NCI-H510A (cell line): ENCODE data around the gene GSG1L.

Experiments
- DNase-seq: peaks from one replicate; lab custom pipeline; 2025; lab: John Stamatoyannopoulos, UW

GSG1L gene

GRCh38 chr16:28063591-28064061 lies at the start of gene GSG1L:
TSS of gene GSG1L (minus strand) at chr16:28063714. CDS start at chr16:28063424, 290 bp downstream.
- DNase-seq = no peak

- DNase-seq = no peak
These were observed 49.4 kb upstream of the GSG1L start for GRCh38 chr16:28112908-28113307.

DNA sequence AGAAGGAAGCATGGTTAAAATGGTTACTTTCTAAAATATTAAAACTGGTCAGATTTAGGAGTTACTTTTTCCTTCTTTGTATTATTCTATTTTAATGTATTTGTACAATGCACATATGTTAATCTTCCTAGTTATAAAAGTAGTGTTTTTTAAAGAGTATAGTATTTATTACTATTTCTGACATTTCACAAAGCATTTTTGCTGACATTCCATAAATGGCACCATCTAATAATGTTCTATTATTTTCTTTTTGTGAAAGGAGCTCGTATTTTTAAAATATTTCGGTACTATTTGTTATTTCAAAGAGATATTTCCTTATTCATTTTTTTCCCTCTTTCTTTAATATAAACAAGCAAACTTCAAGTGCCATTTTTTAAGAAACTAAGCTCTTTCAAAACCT lies 47.5 kb upstream of the GSG1L start:
- DNase-seq = no peak

DNA sequence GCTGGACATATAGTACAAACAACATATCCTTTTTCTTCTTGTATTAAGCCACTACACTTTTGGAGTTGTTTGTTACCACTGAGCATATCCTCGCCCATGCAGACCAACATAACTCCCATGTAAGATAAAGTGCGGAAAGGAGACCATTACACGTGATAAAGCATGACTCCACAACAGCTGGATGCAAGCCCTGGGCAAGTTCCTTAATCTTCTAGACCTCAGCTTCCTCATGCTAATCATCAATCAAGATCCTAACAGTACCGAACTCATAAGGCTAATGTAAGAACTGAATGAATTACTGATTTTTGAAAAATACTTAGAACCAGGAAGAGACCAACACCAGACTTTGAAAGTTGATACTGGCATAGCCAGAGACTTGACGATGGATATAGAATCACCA lies 47.0 kb upstream of the GSG1L start:
- DNase-seq = no peak

DNA sequence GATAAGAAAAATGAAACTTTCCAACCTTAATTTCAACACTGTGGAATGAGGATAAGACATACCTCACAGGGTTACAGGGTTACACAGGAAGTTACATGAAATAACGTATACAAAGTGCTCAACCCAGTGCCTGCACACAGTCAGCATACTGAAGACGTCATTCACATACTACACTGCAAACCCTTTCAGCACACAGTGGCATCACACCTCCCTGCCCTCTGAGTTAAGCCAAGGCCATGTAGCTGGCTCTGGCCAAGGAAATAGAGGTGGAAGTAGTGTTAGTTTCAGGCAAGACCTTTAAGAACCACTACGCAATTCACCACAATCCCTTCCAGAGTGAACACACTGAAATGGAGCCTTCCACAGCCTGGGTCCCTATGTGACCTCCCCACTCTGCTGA lies 46.6 kb upstream of the GSG1L start:
- no peak for DNase-seq

GRCh38 chr16:28108590-28109247 lies 45.2 kb upstream of the GSG1L start:
- DNase-seq = no peak

DNA sequence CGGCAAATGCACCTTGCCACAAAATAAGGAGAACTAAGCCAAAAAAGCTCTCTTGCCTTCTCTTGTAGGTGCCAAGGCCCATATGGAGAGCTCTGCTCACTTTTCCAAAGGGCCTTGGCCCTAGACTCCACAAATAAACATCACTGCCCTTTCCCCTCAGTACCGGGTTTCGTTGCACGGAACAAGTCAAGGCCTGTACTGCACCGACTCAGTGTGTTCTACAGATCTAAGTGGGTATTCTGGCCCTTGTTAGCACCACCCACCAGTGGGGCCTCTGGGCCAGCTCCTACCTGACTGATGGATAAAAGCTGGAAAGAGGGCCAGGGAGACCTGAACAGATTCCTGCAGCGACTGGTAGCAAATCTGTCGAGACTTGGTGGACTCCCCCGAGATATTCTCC lies 43.7 kb upstream of the GSG1L start:
- no peak for DNase-seq

DNA sequence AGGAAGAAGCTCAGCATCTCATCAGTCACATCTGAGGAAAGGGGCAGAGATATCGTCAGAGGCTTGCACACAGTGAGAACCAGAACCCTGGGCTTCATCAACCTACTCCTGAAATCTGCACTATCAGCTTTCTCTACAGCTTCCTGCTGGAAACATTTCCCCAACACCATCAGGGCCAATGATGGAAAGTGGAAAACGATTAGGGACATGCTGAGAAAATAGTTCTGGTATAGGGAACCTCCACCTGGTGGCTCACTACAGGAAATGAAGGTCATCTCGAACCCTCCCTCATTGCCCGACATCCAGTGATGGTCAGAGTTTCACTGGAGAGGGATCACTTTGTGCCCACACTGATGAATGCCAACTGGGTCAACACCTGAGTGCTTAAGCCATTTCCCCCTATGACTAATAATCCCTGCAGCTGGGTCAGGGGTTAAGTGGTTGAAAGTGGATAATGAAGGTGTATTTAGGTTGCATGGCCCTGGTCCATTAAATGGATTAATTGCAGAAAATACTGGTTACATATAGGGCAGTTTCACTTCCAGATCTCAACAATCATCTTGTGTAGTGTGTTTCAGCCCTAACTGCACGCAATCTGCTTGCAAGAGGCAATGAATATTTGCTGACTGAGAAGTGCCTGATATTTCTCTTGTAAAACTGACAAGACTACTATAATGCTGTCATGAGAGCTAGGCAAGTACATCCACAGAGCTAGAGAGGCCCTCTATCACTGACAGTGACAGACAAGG lies 43.1 kb upstream of the GSG1L start:
- DNase-seq = no peak

DNA sequence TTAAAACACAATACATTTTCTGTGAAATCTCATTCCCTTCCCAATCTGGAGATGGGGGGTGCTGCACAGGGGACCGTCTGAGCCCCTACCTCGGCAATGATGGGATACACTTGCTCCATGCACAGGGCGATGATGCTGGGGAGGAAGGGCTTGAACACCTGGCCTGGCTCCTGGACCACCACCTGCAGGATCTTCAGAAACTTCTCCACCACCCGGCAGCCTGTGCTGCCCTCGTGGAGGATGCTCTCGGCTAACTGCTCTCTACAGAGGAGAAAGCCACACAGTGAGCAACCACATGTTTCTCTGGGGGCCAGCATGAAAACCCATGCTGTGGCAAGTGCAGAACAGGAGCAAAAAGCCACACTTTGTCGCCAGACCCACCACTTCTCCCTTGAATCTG lies 42.4 kb upstream of the GSG1L start:
- no peak for DNase-seq

DNA sequence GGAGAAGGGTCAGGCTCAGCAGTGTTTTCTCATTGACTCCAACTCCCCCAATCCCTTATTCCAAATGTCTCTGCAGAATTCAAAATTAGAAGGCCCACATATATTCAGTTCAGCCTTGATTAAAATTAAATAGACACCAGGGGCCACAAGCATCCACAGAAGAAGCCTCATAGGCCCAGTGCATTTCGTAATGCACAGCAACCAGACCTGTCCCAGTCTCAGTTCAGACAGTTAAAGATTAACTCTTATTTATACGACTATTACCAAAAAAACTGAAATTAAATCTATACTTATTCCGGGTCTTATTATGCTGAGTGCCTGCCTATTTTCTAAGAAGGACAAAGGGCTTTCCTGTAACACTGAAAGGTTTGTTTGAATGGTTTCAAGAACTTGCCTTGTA lies 41.8 kb upstream of the GSG1L start:
- no peak for DNase-seq

DNA sequence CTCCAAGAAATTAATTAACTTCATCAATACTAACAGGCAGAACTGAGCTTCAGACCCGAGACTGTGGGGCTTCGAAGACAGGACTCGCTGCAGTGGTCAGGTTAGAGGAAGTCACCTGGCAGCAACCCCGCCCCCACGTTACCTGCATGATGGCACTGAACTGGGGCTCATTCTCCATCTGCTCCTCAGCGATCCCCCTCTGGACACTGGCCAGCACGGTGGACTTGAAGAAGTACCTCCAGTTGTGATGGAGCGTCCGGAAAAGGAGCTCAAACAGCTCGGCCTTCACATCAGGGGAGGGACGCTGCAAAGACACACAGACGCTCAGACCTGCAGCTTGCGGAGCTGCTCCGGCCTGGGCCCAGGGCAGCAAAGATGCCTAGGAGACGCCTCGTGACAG lies 40.9 kb upstream of the GSG1L start:
- DNase-seq = no peak

DNA sequence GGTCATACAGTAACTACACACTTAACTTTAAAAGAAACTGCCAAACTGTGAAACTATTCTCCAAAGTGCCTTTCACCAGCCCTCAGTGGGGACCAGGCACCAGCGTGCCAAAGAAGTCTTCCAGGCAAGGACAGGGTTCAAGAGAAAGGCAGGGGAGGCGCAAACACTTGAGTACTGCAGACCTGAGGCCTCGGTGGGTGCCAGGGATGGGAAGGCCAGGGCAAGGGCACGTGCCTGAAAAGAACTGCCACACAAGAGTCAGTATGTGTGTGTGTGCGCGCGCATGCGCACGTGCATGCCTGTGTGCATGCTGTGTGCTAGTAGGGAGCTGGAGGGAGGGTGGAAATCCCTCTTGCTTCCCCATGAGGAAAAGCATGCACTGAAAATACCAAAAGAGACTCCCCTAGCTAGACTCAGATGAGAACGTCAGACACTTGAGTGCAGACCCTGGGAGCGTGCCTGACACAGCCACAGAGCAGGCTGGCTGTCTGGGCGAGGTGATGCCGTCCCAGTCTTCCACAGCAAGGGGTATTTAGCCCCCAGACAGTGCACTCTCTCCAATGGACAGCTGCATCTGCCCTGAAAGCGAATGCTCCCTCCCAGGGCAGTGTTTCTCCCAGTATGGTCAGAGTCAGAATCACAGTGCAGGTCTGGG lies 40.1 kb upstream of the GSG1L start:
- no peak for DNase-seq

DNA sequence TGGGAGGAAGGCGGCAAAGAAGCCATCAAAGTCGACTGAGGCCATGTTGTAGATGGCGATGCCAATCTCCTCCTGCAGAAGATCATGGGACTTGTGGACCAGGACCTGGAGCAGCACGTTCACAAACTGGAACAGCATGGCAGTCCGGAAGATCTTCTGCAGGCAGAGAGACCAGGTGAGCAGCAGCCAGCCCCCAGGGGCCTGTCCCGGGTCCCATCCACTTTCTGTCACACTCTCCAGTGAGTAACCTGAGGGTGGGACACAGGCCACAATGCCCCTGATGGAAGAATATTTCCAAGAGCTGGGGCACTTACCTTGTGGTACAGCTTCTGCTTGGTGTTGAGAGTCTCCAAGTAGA lies 38.0 kb upstream of the GSG1L start:
- no peak for DNase-seq

DNA sequence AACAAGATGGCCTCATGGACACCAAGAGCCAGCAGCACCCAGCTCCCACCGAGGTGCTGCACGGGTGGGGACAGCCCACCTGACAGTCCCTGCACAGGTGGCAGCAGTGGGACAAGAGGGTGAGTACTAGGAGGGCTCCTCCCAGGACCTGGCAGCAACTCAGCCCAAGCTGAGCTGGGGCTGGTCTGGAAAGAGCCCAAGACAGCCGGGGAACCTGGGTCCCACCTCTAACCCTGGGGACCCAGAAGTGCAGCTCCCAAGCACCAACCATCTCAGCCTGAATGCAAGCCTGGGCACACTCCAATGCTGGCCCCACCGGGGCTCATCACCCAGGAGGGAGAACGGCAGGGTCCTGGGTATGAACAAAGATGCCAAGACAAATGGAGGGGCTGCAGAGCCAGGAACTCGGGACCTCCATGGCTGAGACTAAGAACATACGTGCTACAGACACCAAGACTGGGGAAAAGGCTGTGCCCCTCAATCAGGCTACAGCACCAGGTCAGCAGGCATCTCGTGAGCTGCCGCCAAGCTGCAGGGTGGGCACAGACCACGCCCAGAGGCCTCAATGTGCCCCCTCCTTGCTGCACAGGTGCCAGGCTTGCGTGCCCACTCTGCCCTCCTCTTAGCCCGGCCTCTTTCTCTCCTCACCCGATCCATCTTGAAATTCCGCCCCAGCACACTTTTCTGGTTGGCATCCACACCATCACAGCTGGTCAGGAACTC lies 37.5 kb upstream of the GSG1L start:
- DNase-seq = no peak

GRCh38 chr16:28098959-28099945 lies 35.7 kb upstream of the GSG1L start:
- DNase-seq = no peak

DNA sequence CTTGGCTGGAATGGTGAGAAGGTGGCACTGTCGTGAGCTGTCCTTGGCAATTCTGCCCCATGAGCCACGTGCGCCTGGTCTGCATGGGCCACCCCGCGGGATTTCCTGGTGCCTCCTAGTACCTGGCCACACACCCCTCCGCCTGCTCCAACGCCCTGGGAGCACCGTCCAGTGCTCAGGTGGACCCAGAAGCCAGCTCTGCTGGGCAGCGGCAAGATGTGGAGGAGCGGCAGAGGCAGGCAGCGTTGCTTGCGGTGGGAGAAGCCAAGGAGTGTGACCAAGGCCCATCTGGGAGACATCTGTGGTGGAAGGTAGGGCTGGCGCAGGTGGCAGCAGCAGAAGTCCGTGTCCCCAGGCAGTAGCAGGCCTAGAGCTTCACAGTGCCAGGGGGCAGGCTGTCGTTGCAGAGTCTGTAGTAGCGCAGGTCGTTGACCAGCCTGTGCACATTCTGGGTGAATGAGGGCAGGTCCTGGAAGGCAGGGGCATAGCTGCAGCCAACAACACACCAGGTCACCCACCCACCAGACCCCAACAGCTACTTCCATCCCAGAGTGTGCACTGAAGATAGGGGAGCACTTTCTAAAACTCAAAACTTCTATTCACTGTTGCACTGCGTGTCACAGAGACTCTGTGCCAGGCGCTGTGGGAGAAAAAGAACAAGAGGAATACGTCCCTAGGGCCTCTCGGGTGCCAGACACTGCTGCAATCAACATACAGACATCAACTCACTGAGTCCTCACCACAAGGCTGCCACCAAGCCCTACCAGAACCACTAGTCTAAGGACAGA lies 34.9 kb upstream of the GSG1L start:
- no peak for DNase-seq

- no peak for DNase-seq
These were observed 33.7 kb upstream of the GSG1L start for GRCh38 chr16:28096983-28097899.

- DNase-seq = no peak
These were observed 29.8 kb upstream of the GSG1L start for GRCh38 chr16:28093385-28093725.

GRCh38 chr16:28092721-28093384 lies 29.3 kb upstream of the GSG1L start:
- DNase-seq = no peak
